NT2/D1 (cell line): ENCODE data around the gene MYPN.

ENCODE experiments used
- SUZ12 ChIP-seq: IDR thresholded peaks from 2 replicates; pipeline ENCODE4 v1.6.1; 2011; ENCODE audit not compliant: insufficient read length, insufficient read depth; ENCODE audit errors: extremely low read depth
- YY1 ChIP-seq: IDR thresholded peaks from 2 replicates; pipeline ENCODE4 v1.6.1; 2011; ENCODE audit not compliant: insufficient read length, insufficient read depth
- ZNF274 ChIP-seq: IDR thresholded peaks from 2 replicates; pipeline ENCODE4 v1.6.1; 2011; ENCODE audit warnings: mild to moderate bottlenecking, low read depth, low read length

- TF ChIP-seq ZNF274, result no peak
- TF ChIP-seq YY1, result no peak
- no peak for TF ChIP-seq SUZ12
These were observed 36.4 kb downstream of the MYPN start for GRCh38 chr10:68145705-68146104.
